ENCODE results near the gene KIAA0930. TPM values are rescaled to one million over a fixed set of nuclear protein-coding genes. Genes with fewer than 3 reads are reported as not detected.

KIAA0930 gene
- total and polyA plus RNA-seq, 2 of the 4 experiments (the other 2 are of a cell fraction) = 25.3 to 34.1 TPM

DNA sequence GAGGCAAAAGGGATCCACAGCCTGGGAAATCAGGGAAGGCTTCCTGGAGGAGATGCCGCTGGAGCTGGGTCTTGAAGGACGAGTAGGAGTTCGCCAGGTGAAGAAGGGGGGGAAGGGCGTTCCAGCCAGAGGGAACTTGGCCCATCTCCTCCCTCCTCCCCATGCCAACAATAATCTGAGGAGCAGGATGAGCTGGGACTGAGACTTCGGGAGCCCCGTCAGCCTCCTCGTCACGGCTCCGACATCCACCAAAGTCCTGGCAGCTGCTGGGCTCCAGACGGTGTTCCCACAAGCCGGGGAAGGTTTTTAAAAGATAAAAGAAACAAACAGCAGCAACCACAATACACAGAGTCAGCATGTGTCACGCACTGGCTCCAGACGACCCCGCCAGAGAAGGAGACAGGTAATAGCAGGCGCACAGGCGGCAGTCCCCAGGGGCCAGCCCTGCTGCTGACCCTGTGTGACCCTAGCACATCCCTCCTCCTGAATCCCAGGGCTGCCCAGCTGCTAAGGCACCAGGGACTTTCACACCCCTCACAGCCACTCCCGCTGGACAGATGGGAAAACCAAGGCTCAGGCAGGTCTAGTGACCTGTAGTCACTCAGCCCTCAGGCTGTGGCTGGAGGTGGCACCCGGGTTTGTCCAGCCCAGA, 39.7 kb downstream of the KIAA0930 start (continued):
- TF ChIP-seq RFX5 (IDR thresholded peaks at IDR 0.05; ENCODE audit: low read depth, low read length) = no peak
- TF ChIP-seq, protein P1, sequence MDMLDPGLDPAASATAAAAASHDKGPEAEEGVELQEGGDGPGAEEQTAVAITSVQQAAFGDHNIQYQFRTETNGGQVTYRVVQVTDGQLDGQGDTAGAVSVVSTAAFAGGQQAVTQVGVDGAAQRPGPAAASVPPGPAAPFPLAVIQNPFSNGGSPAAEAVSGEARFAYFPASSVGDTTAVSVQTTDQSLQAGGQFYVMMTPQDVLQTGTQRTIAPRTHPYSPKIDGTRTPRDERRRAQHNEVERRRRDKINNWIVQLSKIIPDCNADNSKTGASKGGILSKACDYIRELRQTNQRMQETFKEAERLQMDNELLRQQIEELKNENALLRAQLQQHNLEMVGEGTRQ (IDR thresholded peaks at IDR 0.05; ENCODE audit: low read depth, low read length) = no peak
- TF ChIP-seq BHLHE40 (IDR thresholded peaks at IDR 0.05; ENCODE audit: low read depth, low read length) = peak; percentile 69
- TF ChIP-seq NFE2L2 (IDR thresholded peaks at IDR 0.05; ENCODE audit: low read depth, low read length) = peak; percentile 47; the same call in 1 of the 2 replicates
- no peak for TF ChIP-seq CHD1 (IDR thresholded peaks at IDR 0.05; ENCODE audit: low read depth, low read length)
